Measurements from ENCODE around the gene HTT. TPM values are rescaled to one million over a fixed set of nuclear protein-coding genes. Genes with fewer than 3 reads are reported as not detected.

Gene HTT
- total and polyA plus RNA-seq, 9 of the 15 experiments (the other 6 are each of a cell fraction or from before 2014, with no cell fraction given): 0.66 to 31.6 (median 14.7) TPM

DNA sequence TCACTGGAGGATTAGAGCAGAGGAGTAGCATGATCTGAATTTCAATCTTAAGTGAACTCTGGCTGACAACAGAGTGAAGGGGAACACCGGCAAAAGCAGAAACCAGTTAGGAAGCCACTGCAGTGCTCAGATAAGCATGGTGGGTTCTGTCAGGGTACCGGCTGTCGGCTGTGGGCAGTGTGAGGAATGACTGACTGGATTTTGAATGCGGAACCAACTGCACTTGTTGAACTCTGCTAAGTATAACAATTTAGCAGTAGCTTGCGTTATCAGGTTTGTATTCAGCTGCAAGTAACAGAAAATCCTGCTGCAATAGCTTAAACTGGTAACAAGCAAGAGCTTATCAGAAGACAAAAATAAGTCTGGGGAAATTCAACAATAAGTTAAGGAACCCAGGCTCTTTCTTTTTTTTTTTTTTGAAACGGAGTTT lies 5.2 kb downstream of the HTT start (continued):
- TF ChIP-seq KDM4B (IDR thresholded peaks at IDR 0.05; ENCODE audit: borderline replicate concordance in 2 of 2, low read depth in 1 of 2) (no peak), ILK (tag; IDR thresholded peaks at IDR 0.05; ENCODE audit: borderline replicate concordance, low read depth) (no peak), FOXM1 (IDR thresholded peaks at IDR 0.05; ENCODE audit: low read depth) (peak; percentile 55; the same call in 1 of the 2 replicates), FOXM1 (CRISPR knock-in tag; IDR thresholded peaks at IDR 0.05; ENCODE audit: low read depth) (no peak), RAD51 (IDR thresholded peaks at IDR 0.05; ENCODE audit: borderline replicate concordance, low read depth) (no peak), NCOA1 (IDR thresholded peaks at IDR 0.05; ENCODE audit: low read depth) (peak; percentile 24), ZNF778 (CRISPR knock-in tag; IDR thresholded peaks at IDR 0.05) (no peak), ESRRB (CRISPR knock-in tag; IDR thresholded peaks at IDR 0.05; ENCODE audit: borderline replicate concordance) (no peak), ZNF12 (CRISPR knock-in tag; IDR thresholded peaks at IDR 0.05) (no peak), YBX1 (IDR thresholded peaks at IDR 0.05) (no peak), ZNF217 (CRISPR knock-in tag; IDR thresholded peaks at IDR 0.05) (no peak), ZNF41 (CRISPR knock-in tag; conservative IDR thresholded peaks at IDR 0.05) (no peak), ZNF76 (CRISPR knock-in tag; IDR thresholded peaks at IDR 0.05; ENCODE audit: borderline replicate concordance) (no peak), ADNP (tag; IDR thresholded peaks at IDR 0.05) (no peak), HDAC8 (tag; IDR thresholded peaks at IDR 0.05) (no peak), ZNF121 (CRISPR knock-in tag; conservative IDR thresholded peaks at IDR 0.05) (no peak), NR2C2 (CRISPR knock-in tag; IDR thresholded peaks at IDR 0.05) (no peak), NR2C2 (tag; IDR thresholded peaks at IDR 0.05) (peak; percentile 38; the same call in 1 of the 2 replicates), SREBF1 (IDR thresholded peaks at IDR 0.05; ENCODE audit: borderline replicate concordance, low read depth, low read length) (no peak)
- TF ChIP-seq, protein P1, sequence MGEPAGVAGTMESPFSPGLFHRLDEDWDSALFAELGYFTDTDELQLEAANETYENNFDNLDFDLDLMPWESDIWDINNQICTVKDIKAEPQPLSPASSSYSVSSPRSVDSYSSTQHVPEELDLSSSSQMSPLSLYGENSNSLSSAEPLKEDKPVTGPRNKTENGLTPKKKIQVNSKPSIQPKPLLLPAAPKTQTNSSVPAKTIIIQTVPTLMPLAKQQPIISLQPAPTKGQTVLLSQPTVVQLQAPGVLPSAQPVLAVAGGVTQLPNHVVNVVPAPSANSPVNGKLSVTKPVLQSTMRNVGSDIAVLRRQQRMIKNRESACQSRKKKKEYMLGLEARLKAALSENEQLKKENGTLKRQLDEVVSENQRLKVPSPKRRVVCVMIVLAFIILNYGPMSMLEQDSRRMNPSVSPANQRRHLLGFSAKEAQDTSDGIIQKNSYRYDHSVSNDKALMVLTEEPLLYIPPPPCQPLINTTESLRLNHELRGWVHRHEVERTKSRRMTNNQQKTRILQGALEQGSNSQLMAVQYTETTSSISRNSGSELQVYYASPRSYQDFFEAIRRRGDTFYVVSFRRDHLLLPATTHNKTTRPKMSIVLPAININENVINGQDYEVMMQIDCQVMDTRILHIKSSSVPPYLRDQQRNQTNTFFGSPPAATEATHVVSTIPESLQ (CRISPR knock-in tag; IDR thresholded peaks at IDR 0.05): no peak
- TF ChIP-seq, protein P2, sequence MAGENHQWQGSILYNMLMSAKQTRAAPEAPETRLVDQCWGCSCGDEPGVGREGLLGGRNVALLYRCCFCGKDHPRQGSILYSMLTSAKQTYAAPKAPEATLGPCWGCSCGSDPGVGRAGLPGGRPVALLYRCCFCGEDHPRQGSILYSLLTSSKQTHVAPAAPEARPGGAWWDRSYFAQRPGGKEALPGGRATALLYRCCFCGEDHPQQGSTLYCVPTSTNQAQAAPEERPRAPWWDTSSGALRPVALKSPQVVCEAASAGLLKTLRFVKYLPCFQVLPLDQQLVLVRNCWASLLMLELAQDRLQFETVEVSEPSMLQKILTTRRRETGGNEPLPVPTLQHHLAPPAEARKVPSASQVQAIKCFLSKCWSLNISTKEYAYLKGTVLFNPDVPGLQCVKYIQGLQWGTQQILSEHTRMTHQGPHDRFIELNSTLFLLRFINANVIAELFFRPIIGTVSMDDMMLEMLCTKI (IDR thresholded peaks at IDR 0.05; ENCODE audit: partially characterized antibody): no peak
- TF ChIP-seq, protein P3, sequence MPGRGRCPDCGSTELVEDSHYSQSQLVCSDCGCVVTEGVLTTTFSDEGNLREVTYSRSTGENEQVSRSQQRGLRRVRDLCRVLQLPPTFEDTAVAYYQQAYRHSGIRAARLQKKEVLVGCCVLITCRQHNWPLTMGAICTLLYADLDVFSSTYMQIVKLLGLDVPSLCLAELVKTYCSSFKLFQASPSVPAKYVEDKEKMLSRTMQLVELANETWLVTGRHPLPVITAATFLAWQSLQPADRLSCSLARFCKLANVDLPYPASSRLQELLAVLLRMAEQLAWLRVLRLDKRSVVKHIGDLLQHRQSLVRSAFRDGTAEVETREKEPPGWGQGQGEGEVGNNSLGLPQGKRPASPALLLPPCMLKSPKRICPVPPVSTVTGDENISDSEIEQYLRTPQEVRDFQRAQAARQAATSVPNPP (IDR thresholded peaks at IDR 0.05; ENCODE audit: borderline replicate concordance, insufficient read depth, insufficient read length): no peak
- TF ChIP-seq, protein P4, sequence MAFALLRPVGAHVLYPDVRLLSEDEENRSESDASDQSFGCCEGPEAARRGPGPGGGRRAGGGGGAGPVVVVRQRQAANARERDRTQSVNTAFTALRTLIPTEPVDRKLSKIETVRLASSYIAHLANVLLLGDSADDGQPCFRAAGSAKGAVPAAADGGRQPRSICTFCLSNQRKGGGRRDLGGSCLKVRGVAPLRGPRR (CRISPR knock-in tag; IDR thresholded peaks at IDR 0.05): no peak
- TF ChIP-seq, protein P5, sequence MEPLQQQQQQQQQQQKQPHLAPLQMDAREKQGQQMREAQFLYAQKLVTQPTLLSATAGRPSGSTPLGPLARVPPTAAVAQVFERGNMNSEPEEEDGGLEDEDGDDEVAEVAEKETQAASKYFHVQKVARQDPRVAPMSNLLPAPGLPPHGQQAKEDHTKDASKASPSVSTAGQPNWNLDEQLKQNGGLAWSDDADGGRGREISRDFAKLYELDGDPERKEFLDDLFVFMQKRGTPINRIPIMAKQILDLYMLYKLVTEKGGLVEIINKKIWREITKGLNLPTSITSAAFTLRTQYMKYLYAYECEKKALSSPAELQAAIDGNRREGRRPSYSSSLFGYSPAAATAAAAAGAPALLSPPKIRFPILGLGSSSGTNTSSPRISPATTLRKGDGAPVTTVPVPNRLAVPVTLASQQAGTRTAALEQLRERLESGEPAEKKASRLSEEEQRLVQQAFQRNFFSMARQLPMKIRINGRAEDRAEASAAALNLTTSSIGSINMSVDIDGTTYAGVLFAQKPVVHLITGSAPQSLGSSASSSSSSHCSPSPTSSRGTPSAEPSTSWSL (CRISPR knock-in tag; IDR thresholded peaks at IDR 0.05; ENCODE audit: borderline replicate concordance): no peak
